ENCODE results near the gene SKI.

- no peak for TF ChIP-seq EZH2 (IDR thresholded peaks at IDR 0.05)
- no peak for TF ChIP-seq POLR2AphosphoS5 (IDR thresholded peaks at IDR 0.05; ENCODE audit: borderline replicate concordance, low read depth, low read length)
- no peak for TF ChIP-seq FOXP2 (optimal IDR thresholded peaks at IDR 0.05; ENCODE audit: control extremely low read depth, extremely low read length, insufficient read depth)
Measured at GRCh38 chr1:2334883-2335534, 106.9 kb downstream of the SKI start.

All from SK-N-MC (cell line).